ENCODE results near the gene PP2D1.
"Not testable (repeated sequence)": the region's sequence is repeated elsewhere in the genome, so short reads cannot be mapped to it uniquely, and the experiment has no call there.

PP2D1 gene

GRCh38 chr3:19967812-19968211 lies 44.3 kb downstream of the PP2D1 start:
- no peak overlapping the region for H3K4me3 ChIP-seq (ENCODE audit: low read depth, low read length)
- TF ChIP-seq CTCF (IDR thresholded peaks at IDR 0.05; ENCODE audit: control insufficient read depth, extremely low read depth, insufficient read depth) = no peak
- no peak for DNase-seq (ENCODE audit: low read depth)

GRCh38 chr3:19967208-19967607 lies 44.9 kb downstream of the PP2D1 start:
- no peak for DNase-seq (ENCODE audit: low read depth)
- TF ChIP-seq CTCF (IDR thresholded peaks at IDR 0.05; ENCODE audit: control insufficient read depth, extremely low read depth, insufficient read depth) = no peak
- no peak overlapping the region for H3K4me3 ChIP-seq (ENCODE audit: low read depth, low read length)

GRCh38 chr3:19961960-19962359 lies 50.1 kb downstream of the PP2D1 start:
- DNase-seq (ENCODE audit: low read depth) = no peak
- H3K4me3 ChIP-seq (ENCODE audit: low read depth, low read length) = no peak overlapping the region
- TF ChIP-seq CTCF (IDR thresholded peaks at IDR 0.05; ENCODE audit: control insufficient read depth, extremely low read depth, insufficient read depth) = no peak

- DNase-seq (ENCODE audit: low read depth) = no peak
- H3K4me3 ChIP-seq (ENCODE audit: low read depth, low read length) = no peak overlapping the region
- no peak for TF ChIP-seq CTCF (IDR thresholded peaks at IDR 0.05; ENCODE audit: control insufficient read depth, extremely low read depth, insufficient read depth)
Measured at GRCh38 chr3:19960696-19961095, 51.4 kb downstream of the PP2D1 start.

- TF ChIP-seq CTCF (IDR thresholded peaks at IDR 0.05; ENCODE audit: control insufficient read depth, extremely low read depth, insufficient read depth) = no peak
- DNase-seq (ENCODE audit: low read depth) = no peak
- no peak overlapping the region for H3K4me3 ChIP-seq (ENCODE audit: low read depth, low read length)
Measured at GRCh38 chr3:19959505-19959904, 52.6 kb downstream of the PP2D1 start.

GRCh38 chr3:19957354-19957753 lies 54.7 kb downstream of the PP2D1 start:
- DNase-seq (ENCODE audit: low read depth); H3K4me3 ChIP-seq (ENCODE audit: low read depth, low read length): not testable (repeated sequence)

- no peak for TF ChIP-seq CTCF (IDR thresholded peaks at IDR 0.05; ENCODE audit: control insufficient read depth, extremely low read depth, insufficient read depth)
- no peak for DNase-seq (ENCODE audit: low read depth)
- H3K4me3 ChIP-seq (ENCODE audit: low read depth, low read length) = no peak overlapping the region
Measured at GRCh38 chr3:19954676-19955075, 57.4 kb downstream of the PP2D1 start.

GRCh38 chr3:19950316-19950715 lies 61.7 kb downstream of the PP2D1 start:
- H3K4me3 ChIP-seq (ENCODE audit: low read depth, low read length) = no peak overlapping the region
- DNase-seq (ENCODE audit: low read depth) = no peak
- TF ChIP-seq CTCF (IDR thresholded peaks at IDR 0.05; ENCODE audit: control insufficient read depth, extremely low read depth, insufficient read depth) = no peak
